Measurements from ENCODE around the gene GNAT1.

DNA sequence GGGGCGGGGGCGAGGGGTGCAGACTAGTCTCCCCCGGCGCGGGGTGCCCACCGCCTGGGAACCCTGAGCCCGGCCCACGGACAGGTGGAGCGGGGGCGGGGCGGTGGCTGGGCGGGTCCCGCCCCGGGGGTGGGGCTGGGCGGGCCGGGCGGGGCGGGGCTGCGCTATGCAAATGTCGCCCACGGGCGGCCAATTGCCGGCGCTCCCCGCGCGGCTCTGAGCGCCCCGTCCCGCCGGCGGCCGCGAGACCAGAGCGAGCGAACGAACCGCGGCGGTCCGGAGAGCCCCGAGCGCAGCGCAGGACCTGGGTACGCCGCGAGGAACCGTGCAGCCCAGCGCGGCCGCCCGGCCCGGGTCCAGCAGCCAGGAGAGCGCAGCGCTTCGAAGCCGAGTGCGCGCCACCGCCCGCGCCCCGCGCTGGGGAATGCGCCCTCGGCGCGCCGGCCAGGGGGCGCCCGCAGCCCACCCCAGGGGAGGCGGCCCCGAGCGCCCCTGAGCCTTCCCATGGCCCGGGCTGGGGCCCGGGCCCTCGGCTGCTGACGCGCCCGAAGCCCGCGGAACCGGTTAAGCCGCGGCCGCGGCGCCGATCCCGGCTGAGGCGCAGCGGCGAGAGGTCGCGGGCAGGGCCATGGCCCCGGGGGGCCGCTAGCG lies 36.4 kb upstream of the GNAT1 start, which contains the start of gene SEMA3F:
- TF ChIP-seq, protein P1, sequence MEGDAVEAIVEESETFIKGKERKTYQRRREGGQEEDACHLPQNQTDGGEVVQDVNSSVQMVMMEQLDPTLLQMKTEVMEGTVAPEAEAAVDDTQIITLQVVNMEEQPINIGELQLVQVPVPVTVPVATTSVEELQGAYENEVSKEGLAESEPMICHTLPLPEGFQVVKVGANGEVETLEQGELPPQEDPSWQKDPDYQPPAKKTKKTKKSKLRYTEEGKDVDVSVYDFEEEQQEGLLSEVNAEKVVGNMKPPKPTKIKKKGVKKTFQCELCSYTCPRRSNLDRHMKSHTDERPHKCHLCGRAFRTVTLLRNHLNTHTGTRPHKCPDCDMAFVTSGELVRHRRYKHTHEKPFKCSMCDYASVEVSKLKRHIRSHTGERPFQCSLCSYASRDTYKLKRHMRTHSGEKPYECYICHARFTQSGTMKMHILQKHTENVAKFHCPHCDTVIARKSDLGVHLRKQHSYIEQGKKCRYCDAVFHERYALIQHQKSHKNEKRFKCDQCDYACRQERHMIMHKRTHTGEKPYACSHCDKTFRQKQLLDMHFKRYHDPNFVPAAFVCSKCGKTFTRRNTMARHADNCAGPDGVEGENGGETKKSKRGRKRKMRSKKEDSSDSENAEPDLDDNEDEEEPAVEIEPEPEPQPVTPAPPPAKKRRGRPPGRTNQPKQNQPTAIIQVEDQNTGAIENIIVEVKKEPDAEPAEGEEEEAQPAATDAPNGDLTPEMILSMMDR (IDR thresholded peaks at IDR 0.05) = no peak
- TF ChIP-seq, protein P2, sequence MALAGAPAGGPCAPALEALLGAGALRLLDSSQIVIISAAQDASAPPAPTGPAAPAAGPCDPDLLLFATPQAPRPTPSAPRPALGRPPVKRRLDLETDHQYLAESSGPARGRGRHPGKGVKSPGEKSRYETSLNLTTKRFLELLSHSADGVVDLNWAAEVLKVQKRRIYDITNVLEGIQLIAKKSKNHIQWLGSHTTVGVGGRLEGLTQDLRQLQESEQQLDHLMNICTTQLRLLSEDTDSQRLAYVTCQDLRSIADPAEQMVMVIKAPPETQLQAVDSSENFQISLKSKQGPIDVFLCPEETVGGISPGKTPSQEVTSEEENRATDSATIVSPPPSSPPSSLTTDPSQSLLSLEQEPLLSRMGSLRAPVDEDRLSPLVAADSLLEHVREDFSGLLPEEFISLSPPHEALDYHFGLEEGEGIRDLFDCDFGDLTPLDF (CRISPR knock-in tag; IDR thresholded peaks at IDR 0.05) = no peak
- no peak for TF ChIP-seq CREB1 (CRISPR knock-in tag; IDR thresholded peaks at IDR 0.05)
- TF ChIP-seq, protein P3, sequence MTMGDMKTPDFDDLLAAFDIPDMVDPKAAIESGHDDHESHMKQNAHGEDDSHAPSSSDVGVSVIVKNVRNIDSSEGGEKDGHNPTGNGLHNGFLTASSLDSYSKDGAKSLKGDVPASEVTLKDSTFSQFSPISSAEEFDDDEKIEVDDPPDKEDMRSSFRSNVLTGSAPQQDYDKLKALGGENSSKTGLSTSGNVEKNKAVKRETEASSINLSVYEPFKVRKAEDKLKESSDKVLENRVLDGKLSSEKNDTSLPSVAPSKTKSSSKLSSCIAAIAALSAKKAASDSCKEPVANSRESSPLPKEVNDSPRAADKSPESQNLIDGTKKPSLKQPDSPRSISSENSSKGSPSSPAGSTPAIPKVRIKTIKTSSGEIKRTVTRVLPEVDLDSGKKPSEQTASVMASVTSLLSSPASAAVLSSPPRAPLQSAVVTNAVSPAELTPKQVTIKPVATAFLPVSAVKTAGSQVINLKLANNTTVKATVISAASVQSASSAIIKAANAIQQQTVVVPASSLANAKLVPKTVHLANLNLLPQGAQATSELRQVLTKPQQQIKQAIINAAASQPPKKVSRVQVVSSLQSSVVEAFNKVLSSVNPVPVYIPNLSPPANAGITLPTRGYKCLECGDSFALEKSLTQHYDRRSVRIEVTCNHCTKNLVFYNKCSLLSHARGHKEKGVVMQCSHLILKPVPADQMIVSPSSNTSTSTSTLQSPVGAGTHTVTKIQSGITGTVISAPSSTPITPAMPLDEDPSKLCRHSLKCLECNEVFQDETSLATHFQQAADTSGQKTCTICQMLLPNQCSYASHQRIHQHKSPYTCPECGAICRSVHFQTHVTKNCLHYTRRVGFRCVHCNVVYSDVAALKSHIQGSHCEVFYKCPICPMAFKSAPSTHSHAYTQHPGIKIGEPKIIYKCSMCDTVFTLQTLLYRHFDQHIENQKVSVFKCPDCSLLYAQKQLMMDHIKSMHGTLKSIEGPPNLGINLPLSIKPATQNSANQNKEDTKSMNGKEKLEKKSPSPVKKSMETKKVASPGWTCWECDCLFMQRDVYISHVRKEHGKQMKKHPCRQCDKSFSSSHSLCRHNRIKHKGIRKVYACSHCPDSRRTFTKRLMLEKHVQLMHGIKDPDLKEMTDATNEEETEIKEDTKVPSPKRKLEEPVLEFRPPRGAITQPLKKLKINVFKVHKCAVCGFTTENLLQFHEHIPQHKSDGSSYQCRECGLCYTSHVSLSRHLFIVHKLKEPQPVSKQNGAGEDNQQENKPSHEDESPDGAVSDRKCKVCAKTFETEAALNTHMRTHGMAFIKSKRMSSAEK (CRISPR knock-in tag; IDR thresholded peaks at IDR 0.05; ENCODE audit: borderline replicate concordance) = no peak
- TF ChIP-seq, protein P4, sequence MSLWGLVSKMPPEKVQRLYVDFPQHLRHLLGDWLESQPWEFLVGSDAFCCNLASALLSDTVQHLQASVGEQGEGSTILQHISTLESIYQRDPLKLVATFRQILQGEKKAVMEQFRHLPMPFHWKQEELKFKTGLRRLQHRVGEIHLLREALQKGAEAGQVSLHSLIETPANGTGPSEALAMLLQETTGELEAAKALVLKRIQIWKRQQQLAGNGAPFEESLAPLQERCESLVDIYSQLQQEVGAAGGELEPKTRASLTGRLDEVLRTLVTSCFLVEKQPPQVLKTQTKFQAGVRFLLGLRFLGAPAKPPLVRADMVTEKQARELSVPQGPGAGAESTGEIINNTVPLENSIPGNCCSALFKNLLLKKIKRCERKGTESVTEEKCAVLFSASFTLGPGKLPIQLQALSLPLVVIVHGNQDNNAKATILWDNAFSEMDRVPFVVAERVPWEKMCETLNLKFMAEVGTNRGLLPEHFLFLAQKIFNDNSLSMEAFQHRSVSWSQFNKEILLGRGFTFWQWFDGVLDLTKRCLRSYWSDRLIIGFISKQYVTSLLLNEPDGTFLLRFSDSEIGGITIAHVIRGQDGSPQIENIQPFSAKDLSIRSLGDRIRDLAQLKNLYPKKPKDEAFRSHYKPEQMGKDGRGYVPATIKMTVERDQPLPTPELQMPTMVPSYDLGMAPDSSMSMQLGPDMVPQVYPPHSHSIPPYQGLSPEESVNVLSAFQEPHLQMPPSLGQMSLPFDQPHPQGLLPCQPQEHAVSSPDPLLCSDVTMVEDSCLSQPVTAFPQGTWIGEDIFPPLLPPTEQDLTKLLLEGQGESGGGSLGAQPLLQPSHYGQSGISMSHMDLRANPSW (CRISPR knock-in tag; conservative IDR thresholded peaks at IDR 0.05; ENCODE audit: low read depth) = no peak
- TF ChIP-seq, protein P5, sequence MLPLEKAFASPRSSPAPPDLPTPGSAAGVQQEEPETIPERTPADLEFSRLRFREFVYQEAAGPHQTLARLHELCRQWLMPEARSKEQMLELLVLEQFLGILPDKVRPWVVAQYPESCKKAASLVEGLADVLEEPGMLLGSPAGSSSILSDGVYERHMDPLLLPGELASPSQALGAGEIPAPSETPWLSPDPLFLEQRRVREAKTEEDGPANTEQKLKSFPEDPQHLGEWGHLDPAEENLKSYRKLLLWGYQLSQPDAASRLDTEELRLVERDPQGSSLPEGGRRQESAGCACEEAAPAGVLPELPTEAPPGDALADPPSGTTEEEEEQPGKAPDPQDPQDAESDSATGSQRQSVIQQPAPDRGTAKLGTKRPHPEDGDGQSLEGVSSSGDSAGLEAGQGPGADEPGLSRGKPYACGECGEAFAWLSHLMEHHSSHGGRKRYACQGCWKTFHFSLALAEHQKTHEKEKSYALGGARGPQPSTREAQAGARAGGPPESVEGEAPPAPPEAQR (CRISPR knock-in tag; IDR thresholded peaks at IDR 0.05) = no peak
- TF ChIP-seq TEAD1 (CRISPR knock-in tag; IDR thresholded peaks at IDR 0.05) = no peak
- TF ChIP-seq ZNF121 (CRISPR knock-in tag; IDR thresholded peaks at IDR 0.05) = no peak
- TF ChIP-seq, protein P6, sequence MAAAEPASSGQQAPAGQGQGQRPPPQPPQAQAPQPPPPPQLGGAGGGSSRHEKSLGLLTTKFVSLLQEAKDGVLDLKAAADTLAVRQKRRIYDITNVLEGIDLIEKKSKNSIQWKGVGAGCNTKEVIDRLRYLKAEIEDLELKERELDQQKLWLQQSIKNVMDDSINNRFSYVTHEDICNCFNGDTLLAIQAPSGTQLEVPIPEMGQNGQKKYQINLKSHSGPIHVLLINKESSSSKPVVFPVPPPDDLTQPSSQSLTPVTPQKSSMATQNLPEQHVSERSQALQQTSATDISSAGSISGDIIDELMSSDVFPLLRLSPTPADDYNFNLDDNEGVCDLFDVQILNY (CRISPR knock-in tag; IDR thresholded peaks at IDR 0.05) = no peak
- TF ChIP-seq, protein P7, sequence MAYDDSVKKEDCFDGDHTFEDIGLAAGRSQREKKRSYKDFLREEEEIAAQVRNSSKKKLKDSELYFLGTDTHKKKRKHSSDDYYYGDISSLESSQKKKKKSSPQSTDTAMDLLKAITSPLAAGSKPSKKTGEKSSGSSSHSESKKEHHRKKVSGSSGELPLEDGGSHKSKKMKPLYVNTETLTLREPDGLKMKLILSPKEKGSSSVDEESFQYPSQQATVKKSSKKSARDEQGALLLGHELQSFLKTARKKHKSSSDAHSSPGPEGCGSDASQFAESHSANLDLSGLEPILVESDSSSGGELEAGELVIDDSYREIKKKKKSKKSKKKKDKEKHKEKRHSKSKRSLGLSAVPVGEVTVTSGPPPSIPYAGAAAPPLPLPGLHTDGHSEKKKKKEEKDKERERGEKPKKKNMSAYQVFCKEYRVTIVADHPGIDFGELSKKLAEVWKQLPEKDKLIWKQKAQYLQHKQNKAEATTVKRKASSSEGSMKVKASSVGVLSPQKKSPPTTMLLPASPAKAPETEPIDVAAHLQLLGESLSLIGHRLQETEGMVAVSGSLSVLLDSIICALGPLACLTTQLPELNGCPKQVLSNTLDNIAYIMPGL (CRISPR knock-in tag; IDR thresholded peaks at IDR 0.05) = peak; percentile 3; the same call in 1 of the 2 replicates
- TF ChIP-seq, protein P8, sequence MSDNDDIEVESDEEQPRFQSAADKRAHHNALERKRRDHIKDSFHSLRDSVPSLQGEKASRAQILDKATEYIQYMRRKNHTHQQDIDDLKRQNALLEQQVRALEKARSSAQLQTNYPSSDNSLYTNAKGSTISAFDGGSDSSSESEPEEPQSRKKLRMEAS (CRISPR knock-in tag; IDR thresholded peaks at IDR 0.05) = no peak
- no peak for TF ChIP-seq ESRRA (CRISPR knock-in tag; IDR thresholded peaks at IDR 0.05; ENCODE audit: borderline replicate concordance)
- TF ChIP-seq, protein P9, sequence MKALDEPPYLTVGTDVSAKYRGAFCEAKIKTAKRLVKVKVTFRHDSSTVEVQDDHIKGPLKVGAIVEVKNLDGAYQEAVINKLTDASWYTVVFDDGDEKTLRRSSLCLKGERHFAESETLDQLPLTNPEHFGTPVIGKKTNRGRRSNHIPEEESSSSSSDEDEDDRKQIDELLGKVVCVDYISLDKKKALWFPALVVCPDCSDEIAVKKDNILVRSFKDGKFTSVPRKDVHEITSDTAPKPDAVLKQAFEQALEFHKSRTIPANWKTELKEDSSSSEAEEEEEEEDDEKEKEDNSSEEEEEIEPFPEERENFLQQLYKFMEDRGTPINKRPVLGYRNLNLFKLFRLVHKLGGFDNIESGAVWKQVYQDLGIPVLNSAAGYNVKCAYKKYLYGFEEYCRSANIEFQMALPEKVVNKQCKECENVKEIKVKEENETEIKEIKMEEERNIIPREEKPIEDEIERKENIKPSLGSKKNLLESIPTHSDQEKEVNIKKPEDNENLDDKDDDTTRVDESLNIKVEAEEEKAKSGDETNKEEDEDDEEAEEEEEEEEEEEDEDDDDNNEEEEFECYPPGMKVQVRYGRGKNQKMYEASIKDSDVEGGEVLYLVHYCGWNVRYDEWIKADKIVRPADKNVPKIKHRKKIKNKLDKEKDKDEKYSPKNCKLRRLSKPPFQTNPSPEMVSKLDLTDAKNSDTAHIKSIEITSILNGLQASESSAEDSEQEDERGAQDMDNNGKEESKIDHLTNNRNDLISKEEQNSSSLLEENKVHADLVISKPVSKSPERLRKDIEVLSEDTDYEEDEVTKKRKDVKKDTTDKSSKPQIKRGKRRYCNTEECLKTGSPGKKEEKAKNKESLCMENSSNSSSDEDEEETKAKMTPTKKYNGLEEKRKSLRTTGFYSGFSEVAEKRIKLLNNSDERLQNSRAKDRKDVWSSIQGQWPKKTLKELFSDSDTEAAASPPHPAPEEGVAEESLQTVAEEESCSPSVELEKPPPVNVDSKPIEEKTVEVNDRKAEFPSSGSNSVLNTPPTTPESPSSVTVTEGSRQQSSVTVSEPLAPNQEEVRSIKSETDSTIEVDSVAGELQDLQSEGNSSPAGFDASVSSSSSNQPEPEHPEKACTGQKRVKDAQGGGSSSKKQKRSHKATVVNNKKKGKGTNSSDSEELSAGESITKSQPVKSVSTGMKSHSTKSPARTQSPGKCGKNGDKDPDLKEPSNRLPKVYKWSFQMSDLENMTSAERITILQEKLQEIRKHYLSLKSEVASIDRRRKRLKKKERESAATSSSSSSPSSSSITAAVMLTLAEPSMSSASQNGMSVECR (CRISPR knock-in tag; IDR thresholded peaks at IDR 0.05; ENCODE audit: borderline replicate concordance) = no peak
